NCI-H2081 (cell line): ENCODE data around the gene CDH11.
A peak's percentile ranks its signal among the peaks of the same experiment; 100 is the strongest.

Experiments used
- DNase-seq, 2 experiments: peaks; one replicate each; lab custom pipeline; 2025; lab: John Stamatoyannopoulos, UW

Gene CDH11

DNA sequence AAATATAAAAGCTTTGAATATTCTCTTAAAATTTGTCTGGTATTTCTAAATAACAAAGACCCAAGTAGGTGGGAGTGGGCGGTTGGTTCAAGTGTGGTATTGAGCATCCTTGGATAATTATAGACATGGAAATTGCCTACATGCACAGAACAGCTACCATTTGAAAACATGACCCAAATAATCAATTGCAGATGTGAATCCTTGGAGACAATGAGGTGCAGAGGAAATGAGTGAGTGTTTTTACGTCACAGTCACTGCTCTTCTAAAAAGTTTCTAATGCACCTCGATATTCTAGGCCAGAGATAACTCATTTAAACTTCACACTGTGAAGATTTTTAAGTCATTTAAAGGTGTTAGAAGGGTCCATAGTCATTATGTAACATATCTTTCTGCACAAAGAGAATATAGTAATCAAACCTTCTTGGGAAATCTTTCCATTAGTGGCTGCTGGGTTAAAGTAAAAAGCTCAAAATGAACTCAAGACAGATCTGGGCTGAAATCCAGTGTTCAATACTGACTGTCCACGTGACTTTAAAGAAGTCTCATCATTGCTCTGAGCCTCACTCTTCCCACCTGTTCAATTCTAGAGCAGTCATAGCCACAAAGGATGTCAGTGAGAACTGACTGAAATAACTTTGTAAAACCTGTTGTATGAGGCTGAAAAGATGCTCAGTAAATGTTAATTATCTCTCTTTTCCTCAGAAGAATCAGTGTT, 144.5 kb downstream of the CDH11 start:
- DNase-seq: no peak

DNA sequence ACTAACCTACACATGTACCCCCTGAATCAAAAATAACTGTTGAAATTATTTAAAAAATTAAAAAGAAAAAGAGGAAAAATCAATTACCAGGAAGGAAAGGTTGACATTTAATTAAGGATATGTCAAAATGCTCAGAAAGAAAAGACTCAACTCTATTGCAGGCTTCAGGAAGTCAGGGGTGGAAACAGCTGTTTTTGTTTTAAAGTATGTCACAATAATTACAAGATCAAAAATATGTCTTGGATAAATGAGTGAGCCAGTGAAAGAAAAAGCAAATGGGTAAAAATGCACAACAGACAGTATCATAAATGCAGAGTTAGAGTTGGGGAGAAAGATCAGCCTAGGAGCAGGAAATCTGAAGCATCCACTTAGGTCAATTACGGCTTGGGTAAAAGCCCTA, 146.0 kb downstream of the CDH11 start:
- DNase-seq: no peak

DNA sequence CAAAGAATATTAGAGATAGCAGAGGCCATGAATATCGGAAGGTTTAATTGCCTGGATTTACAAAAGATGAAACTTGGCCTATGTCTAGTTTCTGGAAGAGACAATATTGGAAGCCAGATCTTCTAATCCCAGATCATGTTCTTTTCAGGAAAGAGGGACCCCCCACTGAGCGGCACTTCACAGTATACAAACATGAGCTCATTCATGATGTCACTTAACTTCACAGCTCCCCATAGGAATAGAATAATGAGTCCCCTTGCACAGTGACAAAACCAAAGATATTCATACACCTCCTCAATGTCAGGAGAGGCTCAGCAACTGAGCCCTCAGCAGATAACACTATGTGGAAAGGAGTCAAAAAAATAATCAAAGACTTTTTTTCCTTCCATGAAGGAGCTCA, 147.5 kb downstream of the CDH11 start:
- no peak for DNase-seq

DNA sequence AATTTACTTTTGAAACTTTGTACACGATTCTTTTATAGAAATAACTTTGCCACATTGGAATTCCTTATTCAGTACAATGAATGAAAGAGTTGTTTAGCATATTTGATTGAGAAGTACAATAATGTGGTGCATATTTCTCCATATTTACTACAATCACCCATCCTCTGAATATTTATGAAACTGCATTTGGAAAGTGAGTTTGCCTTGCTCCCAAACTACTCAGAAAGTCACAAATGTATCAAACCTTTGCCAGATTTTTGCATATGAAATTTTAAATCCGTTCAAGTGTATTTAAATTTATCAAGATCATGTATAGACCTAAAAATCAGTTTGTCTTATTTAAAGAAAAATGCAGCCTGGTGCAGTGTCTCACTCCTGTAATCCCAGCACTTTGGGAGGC, 148.7 kb downstream of the CDH11 start:
- DNase-seq: no peak

DNA sequence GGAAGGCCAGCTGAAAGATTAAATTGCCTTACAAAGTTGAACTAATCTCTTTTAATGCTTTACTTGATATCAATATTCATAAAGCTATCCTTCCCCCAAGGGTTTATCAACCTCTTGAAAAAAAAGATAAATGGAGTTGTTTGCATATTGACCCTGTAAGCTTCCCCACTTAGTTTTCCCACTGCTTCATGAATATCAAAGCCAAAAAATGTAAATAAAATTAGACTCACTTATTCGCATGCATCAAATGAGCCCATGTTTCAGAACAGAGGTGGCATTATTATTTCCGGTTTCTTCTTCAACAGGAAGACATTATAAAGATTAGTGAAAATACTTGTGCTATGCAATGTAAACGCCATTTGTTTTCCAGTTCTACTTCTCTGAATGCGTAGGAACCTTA, 150.7 kb downstream of the CDH11 start:
- DNase-seq: no peak

DNA sequence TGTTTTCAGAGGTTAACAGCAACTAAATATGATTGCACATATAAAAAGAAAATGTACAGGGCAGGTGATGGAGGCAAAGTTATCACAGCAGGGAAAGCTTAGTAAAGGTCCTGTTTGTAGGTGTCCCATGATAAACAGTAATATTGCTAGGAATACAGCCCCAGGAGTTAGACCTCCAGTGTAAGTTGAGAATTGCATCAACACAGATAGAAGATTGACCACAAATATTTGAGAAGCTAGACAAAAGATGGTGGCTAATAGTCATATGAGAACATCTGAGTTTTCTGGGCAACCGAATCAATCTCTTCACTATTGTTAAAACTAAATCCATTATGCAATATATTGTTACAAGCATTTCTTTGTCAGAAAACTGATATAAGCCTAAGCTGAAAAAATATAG, 152.6 kb downstream of the CDH11 start:
- DNase-seq: no peak

DNA sequence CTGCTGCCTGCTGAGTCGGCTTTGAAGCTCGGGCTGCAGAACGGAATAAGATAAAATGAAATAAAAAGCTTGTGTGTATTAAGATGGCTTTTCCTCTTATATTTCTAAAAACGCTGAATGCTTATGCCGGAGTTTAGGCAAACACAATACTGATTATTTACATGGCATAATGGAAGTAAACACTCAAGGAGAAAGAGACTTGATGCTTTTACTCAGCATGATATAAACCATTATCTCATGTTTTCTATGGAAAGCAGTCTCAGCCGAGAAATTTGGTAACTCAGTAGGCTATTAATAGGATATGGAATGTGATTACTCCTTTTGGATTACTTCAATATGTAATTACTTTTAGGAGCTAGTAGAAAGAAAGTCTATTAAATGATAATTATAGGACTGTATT, 153.3 kb downstream of the CDH11 start:
- DNase-seq: no peak

DNA sequence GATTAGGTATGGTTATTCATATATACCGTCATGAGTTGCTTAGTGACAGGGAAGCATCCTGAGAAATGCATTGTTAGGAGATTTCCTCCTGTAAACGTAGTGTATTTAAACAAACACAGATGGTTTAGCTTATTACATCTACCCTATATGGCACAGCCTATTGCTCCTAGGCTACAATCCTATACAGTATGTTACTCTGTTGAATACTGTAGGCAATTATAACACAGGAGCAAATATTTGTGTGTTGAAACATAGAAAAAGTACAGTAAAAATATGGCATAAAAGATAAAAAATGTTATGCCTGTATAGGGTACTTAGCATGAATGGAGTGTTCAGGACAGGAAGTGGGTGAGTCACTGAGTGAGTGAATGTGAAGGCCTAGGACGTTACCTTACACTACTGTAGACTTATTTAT, 157.7 kb downstream of the CDH11 start:
- peak in 1 of 2 experiments; percentile 16 for DNase-seq

DNA sequence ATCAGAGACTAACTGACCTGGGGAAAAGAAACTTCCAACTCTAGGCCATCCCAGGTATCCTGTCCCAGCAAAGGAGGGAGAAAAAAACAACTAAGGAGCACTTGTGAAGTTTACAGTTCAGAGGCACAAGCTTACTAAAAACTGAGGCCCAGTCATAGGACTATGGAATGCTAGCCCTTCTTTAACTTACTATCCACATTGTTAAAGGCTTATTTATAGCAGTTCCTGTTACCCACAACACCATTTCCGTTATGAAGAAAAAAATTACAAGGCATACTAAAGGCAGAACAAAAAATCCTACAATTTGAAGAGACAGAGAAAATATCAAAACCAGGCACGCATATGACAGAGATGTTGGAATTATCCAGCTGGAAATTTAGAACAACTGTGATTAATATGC, 159.1 kb downstream of the CDH11 start:
- no peak for DNase-seq

DNA sequence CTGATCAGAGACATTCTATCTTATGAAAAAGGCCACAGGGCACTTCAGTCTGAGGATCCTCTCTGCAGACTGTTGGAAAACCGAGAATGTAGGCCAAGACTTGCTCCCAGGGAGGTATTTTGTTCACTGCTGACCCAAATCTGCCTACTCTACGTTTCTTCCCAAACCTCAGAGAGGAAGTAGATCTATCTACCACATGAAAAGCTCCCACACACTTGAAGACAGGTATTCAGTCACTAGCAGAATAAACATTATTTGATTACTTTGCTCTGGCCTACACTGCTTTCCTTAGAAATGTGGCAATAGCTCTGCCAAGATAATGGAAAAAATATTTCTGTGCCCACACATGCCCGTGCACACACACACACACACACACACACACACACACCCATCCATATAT, 164.6 kb downstream of the CDH11 start:
- DNase-seq: no peak

DNA sequence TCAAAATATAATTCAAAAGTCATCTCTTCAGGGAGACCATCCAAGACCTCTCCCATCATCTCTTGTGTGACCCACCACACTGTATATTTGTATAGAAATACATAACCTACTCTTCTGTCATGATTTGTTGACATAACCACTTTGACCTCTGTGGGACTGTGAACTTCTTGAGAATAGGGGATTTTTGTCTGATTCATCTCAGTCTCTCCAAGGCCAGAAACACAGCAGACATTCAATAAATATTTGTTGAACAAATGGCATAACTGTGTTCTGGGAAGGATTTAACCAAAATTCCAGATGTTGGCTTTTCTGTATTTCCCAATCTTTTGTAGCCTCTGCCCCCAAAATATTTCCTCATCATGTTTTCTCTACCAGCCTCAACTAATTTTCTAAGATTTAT, 169.7 kb downstream of the CDH11 start:
- no peak for DNase-seq

DNA sequence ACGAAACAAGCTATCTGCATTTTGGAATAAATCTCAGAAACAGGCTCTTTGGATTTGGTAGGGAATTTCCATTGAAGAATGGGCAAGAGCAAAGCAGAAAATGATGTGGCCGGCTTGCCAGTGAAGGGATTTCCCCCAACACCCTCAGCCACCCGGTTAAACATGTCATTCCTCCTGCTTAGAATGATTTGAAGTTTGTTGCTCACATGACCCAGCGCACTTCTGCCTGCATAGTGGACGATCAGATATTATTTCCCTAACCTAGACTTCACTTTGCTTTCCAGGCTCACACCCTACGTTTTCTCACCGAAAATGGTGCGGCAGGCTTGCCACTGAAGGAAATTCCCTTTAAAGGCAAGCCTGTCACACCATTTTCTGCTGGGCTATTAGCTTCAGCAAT, 170.7 kb downstream of the CDH11 start:
- DNase-seq: no peak

DNA sequence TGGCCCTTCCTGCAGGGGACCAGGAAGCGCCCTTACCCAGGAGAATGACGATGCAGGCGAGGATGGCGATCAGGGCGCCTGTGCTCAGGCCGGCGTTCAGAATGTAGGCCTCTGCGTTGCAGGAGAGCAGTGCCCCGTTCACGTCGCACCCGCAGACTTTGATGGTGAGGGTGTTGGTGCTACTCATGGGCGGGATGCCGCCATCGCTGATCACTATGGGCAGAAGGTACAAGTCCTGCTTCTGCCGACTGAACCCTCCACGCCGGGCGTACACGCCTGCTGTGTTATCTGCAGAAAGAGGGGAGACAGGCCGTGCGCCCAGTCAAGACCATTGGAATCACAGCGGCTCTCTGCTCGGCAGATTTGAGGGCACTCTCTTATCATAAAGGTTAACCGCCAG, 171.1 kb downstream of the CDH11 start:
- DNase-seq: no peak

DNA sequence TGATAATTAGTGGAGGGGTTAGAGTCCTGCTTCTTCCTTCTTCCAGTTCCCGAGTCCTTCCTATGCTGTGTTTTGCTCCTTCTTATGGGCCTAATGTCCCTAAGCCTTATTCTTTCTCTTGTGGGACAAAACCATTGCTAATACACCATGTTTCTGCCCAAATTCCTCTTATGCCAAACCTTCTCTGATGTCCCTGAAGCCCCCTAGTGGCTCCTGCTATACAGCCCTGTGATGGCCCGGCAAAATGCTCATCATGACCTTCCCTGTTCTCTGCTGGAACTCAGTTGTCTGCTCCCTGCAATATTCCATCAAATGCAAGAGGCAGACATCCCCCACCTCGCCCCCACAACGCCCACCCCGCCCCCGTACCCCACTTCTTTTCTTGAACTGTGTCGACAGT, 171.6 kb downstream of the CDH11 start:
- DNase-seq: no peak

DNA sequence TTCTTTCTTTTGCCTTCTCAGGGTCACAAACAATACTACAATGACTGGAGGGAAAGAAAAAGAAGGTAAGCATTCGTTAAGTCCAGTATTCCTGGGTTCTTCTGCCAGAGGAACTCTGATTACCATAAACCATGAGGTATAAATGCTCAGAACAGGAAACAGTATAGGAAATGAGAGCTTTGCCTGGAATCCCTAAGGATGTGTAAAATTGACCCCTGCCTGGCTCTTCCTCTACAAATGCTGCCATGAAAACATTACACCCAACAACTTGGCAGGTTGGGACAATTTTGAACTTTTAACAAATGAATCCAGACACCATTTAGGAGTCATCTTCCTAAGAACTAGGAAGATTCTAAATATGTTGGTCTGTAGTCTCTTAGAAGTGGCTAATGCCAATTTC, 173.8 kb downstream of the CDH11 start:
- DNase-seq: no peak

DNA sequence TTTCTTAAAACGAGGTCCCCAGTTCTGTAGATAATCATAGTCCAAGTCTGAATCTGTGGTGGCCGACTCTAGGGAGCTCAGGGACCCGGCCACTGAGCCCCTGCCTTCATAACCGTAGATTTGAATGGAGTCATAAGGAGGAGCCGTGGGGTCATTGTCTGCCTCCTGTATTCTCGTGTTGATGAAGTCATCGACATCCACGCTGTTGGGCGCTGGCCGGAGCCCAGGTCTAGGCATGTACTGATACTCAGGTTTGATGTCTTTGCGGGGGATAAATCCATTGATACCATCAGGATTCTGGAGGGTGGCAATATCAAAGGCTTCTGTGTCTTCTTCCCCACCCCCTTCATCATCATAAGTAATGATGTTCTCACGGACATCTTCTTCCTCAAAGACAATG, 174.2 kb downstream of the CDH11 start:
- DNase-seq: no peak

DNA sequence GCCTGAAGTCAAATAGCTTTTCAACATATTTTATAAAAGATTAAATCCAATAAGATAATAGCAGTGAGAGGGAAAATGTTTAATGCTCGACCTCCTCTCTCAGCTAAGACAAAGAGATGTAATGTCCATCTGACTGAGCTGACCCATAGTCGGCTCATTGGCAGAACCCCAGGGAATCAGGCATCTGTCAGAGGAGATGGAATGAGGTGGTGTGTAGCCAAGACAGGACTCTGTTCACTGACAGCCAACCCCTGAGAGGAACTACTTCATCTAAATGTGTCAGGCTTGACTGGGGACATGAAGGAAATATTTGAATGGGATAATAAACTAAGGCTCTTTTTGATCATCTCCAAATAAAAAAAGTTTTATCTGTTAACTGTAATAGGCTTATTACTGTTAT, 188.0 kb downstream of the CDH11 start:
- no peak for DNase-seq

DNA sequence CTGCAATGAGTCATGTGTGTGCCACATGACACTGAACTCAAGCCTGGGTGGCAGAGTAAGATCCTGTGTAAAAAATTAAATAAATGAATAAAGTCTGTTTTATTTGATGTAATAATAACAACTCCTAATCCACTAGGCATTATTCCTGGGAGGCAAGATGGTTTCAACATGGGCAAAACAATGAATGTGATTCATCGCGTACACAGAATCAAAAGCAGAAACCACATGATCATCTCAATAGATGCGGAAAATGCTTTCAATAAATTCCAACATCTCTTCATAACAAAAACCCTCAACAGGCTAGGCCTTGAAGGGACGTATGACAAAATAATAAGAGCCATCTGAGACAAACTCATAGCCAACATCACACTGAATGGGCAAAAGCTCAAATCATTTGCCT, 195.4 kb downstream of the CDH11 start:
- DNase-seq: no peak

DNA sequence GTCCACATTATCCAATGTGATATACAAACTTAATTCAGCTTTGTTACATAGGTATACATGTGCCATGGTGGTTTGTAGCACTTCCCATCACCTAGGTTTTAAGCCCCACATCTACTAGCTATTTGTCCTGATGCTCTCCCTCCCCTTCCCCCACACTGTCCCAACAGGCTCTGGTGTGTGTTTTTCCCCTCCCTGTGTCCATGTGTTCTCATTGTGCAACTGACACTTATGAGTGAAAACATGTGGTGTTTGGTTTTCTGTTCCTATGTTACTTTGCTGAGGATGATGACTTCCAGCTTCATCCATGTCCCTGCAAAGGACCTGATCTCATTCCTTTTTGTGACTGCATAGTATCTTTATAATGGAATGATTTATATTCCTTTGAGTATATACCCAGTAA, 196.7 kb downstream of the CDH11 start:
- no peak for DNase-seq

DNA sequence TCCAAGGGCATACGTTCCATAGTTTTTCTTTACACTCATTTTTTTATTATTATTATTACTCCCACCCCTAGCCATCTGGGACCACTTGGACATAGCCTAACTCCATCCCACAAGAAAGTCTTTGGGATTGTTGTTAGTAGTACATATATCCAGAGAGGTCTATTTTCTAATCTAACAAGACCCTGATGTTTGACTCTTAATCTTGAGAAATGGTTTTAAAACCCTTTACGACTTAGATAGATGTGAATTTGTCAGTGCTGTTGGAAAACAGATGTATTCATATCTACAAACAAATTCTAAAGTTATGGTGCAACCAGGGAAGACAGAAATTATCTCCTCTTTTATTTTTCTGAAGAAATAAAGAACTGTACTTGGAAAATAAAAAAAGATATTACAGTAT, 197.8 kb downstream of the CDH11 start:
- no peak for DNase-seq

DNA sequence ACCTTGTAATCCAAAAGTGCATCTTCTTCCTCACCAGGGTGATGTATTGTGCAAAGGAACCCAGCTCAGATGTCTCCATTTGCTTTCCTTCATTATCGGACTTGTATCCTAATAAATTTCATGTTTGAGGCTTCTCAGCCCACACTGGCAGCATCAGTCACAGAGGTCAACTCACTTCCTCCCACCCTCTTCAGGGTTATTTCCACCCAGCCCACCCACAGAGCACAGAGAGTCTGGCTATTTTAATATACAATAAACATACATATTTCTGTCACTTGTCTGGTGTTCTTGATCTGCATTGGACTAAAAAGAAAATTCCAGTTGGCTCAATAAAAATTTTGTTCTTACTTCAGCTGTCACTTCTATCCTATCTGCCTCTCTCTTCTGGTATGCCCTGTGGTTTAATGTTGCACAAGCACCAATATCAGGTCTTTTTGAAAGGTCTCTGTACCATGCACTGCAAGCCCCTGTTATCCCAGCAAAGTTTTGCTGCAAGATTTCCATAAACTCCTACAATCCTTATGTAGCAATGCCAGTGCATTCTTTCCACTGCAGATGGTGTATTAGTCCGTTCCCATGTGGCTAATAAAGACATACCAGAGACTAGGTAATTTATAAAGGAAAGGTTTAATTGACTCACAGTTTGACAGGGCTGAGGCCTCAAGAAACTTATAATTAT, 201.8 kb downstream of the CDH11 start:
- DNase-seq: no peak

DNA sequence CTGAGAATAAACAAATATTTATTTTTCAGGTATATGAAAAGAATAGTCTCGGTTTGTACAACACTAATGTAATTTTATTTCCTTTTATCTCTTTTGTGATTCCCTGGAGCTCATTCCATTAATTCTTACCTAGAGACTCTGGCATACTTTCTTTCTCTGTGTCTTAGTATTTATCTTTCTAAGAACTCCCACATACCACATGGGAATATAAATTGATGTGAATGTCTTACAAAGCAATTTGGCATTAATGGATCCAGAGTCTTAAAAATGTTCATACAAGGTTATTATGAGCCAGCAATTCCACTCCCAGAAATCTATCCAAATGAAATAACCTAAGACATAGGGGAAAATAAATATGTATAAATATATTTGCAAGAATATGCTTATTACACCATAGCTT, 202.7 kb downstream of the CDH11 start:
- DNase-seq: no peak

DNA sequence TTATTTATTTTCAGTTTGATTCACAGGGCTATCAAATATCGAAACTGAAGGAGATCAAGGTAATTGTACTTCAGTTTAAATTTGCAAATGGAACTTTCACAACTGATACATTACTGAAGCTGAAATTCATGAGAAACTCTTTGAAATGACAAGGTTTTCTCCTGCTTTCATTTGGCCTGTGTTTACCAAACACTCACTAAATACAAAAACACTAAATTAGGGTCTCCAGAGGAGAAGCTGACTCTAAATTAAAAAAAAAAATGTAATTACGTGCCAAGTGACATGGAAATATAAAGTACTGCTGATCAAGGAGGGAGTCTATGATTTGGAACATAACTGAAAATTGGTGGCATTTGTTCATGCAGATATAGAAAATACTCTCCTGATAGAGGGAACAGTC, 205.8 kb downstream of the CDH11 start:
- DNase-seq: no peak

DNA sequence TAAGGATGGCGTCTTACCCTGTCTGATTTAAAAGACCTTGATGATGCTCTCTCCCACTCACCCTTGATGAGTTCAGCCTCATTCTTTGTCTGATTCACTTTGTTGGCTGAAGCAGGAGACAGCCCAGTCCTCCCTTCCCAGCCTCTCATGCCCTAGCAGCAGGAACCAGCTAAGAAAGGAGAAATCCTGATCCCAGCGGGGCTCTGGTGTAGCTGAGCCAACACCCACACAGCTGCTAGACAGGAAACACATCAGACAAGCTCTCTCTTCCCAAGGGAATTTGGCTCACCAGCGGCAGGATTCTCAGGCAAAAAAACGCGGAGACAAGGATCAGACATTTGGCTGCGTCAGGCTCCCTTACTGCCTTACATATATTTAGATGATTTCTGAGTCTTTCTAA, 211.5 kb downstream of the CDH11 start:
- DNase-seq: no peak
